Osteocyte (in vitro differentiated cells): Measurements from ENCODE around the gene ARHGAP28. TPM values are rescaled to one million over a fixed set of nuclear protein-coding genes. Genes with fewer than 3 reads are reported as not detected.

ENCODE experiments used
- DNase-seq: peaks from one replicate; pipeline ENCODE4 v3.0.0; 2021; ENCODE audit warnings: mixed read lengths; ENCODE audit not compliant: unreplicated experiment; ENCODE audit errors: extremely low spot score
- H3K27ac Mint-ChIP-seq: one replicate; pipeline ENCODE4 v1.8.0; 2021; ENCODE audit warnings: mild to moderate bottlenecking, mixed read lengths; ENCODE audit not compliant: unreplicated experiment
- H3K27me3 Mint-ChIP-seq: one replicate; pipeline ENCODE4 v1.8.0; 2021; ENCODE audit warnings: mixed read lengths; ENCODE audit not compliant: unreplicated experiment
- H3K36me3 Mint-ChIP-seq: one replicate; pipeline ENCODE4 v1.8.0; 2021; ENCODE audit warnings: mixed read lengths; ENCODE audit not compliant: unreplicated experiment
- H3K4me1 Mint-ChIP-seq: one replicate; pipeline ENCODE4 v1.8.0; 2021; ENCODE audit warnings: mixed read lengths; ENCODE audit not compliant: unreplicated experiment
- H3K4me3 Mint-ChIP-seq: one replicate; pipeline ENCODE4 v1.8.0; 2021; ENCODE audit warnings: mild to moderate bottlenecking, moderate library complexity, mixed read lengths; ENCODE audit not compliant: unreplicated experiment
- H3K9me3 Mint-ChIP-seq: one replicate; pipeline ENCODE4 v1.8.0; 2021; ENCODE audit warnings: mixed read lengths; ENCODE audit not compliant: unreplicated experiment
- total RNA-seq: library from RNA; stranded (reverse); gene quantifications from 2 replicates; pipeline ENCODE4 v1.2.1, GENCODE V29; 2021
- TF ChIP-seq, protein P1 (sequence below): fragments of 200-600 bp; sonication (generic); IDR thresholded peaks from 2 replicates; pipeline ENCODE4 v1.5.0; 2021; ENCODE audit warnings: antibody characterized with exemption, mild to moderate bottlenecking, moderate library complexity

ARHGAP28 gene
- total RNA-seq, 1 donor from 2014 or later, result 18.1 TPM

DNA sequence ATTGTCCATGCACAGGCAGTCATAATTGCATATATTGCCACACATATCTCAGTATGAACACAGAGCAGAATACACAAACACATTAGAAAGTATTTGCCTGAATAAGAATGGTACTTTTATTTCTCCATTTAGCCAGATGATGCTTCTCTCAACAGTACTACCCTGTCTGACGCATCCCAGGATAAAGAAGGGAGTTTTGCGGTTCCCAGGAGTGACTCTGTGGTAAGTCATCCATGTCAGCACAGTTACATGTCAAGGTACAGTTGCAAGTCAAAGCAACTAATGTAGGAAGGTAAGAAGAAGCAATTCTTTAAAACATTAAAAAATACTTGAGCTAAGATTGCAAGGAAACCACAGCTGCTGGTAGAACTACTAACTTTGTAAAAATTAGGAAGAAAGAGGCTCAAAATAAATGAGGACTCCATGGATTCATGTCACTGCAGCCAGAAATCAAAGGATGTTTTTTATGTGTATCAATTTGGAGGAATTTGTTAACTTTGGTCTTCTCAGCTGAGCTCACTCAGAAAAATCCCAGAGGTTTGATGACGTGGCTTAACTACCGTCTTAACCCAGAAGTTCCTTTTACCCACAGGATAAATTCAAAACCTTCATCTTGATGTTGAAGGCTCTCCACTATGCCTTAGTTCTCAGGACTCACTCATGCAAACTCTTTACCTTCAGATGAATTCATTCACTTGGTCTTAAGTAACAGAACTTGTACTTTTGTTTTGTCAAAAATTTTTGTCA lies 130.3 kb downstream of the ARHGAP28 start:
- TF ChIP-seq, protein P1, sequence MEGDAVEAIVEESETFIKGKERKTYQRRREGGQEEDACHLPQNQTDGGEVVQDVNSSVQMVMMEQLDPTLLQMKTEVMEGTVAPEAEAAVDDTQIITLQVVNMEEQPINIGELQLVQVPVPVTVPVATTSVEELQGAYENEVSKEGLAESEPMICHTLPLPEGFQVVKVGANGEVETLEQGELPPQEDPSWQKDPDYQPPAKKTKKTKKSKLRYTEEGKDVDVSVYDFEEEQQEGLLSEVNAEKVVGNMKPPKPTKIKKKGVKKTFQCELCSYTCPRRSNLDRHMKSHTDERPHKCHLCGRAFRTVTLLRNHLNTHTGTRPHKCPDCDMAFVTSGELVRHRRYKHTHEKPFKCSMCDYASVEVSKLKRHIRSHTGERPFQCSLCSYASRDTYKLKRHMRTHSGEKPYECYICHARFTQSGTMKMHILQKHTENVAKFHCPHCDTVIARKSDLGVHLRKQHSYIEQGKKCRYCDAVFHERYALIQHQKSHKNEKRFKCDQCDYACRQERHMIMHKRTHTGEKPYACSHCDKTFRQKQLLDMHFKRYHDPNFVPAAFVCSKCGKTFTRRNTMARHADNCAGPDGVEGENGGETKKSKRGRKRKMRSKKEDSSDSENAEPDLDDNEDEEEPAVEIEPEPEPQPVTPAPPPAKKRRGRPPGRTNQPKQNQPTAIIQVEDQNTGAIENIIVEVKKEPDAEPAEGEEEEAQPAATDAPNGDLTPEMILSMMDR, result no peak
- Mint-ChIP-seq H3K36me3 (peaks cover 15% of the 10 kb centered on the region), H3K27me3 (no peaks in the 10 kb centered on the region), H3K9me3 (no peaks in the 10 kb centered on the region), H3K27ac (no peak overlapping the region), H3K4me1 (no peaks in the 10 kb centered on the region), H3K4me3 (no peak overlapping the region)
- DNase-seq, result no peak

DNA sequence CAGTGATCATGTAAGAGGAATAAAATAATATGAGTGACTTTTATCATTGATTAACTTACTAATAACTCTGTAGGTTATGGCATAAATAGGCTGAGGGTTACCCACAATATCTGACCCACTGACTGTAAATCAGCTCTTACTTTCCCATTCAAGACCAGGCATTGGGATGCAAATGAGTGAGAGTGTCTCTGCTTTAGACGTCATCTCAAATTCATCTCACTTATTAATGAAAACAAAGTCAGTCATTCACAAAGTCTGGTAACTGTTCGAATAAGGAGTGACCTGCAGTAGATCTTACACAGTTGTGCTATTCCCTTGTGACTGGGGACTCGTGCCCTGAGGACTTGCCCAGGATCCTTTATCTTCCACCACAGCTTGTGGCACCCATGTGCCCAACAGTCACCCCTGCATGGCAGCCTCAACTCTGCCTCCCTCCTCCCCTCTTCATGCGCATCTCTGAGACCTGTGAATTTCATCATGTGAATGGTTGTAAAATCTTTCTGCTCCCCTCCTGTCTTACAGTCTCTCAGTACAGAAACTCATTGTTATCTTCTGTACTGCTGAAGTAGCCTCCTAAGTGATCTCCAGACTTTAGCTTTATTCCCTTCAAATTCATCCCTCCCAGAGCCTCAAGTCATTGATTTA lies 131.4 kb downstream of the ARHGAP28 start:
- Mint-ChIP-seq H3K36me3 (peaks cover 15% of the 10 kb centered on the region), H3K27ac (no peak overlapping the region), H3K9me3 (no peaks in the 10 kb centered on the region), H3K4me1 (peaks cover 2% of the 10 kb centered on the region), H3K4me3 (no peak overlapping the region), H3K27me3 (no peaks in the 10 kb centered on the region)
- DNase-seq, result no peak
- TF ChIP-seq, protein P1, result no peak

GRCh38 chr18:6865251-6865650 lies 135.7 kb downstream of the ARHGAP28 start:
- TF ChIP-seq, protein P1, result no peak
- H3K27me3 Mint-ChIP-seq, result no peaks in the 10 kb centered on the region
- no peak overlapping the region for H3K4me3 Mint-ChIP-seq
- no peaks in the 10 kb centered on the region for H3K9me3 Mint-ChIP-seq
- peaks cover 26% of the 10 kb centered on the region for H3K36me3 Mint-ChIP-seq
- no peak overlapping the region for H3K27ac Mint-ChIP-seq
- DNase-seq, result no peak
- H3K4me1 Mint-ChIP-seq, result peaks cover 2% of the 10 kb centered on the region

GRCh38 chr18:6866552-6867085 lies 137.1 kb downstream of the ARHGAP28 start:
- H3K27ac Mint-ChIP-seq, result no peak overlapping the region
- H3K36me3 Mint-ChIP-seq, result peaks cover 25% of the 10 kb centered on the region
- H3K4me1 Mint-ChIP-seq, result peaks cover 2% of the 10 kb centered on the region
- H3K4me3 Mint-ChIP-seq, result no peak overlapping the region
- TF ChIP-seq, protein P1, result no peak
- DNase-seq, result no peak
- no peaks in the 10 kb centered on the region for H3K27me3 Mint-ChIP-seq
- no peaks in the 10 kb centered on the region for H3K9me3 Mint-ChIP-seq

GRCh38 chr18:6868033-6868432 lies 138.5 kb downstream of the ARHGAP28 start:
- Mint-ChIP-seq H3K4me1 (peaks cover 2% of the 10 kb centered on the region), H3K4me3 (no peak overlapping the region), H3K36me3 (peaks cover 29% of the 10 kb centered on the region), H3K9me3 (no peaks in the 10 kb centered on the region), H3K27me3 (no peaks in the 10 kb centered on the region), H3K27ac (no peak overlapping the region)
- no peak for DNase-seq
- TF ChIP-seq, protein P1, result no peak
